Measurements from ENCODE around the gene METTL26. TPM values are rescaled to one million over a fixed set of nuclear protein-coding genes. Genes with fewer than 3 reads are reported as not detected.
A peak's percentile ranks its signal among the peaks of the same experiment; 100 is the strongest.

Gene METTL26
- total and polyA plus RNA-seq, 2 of the 8 experiments (the other 6 are each of a cell fraction or from before 2014, with no cell fraction given) = 100 to 186 TPM

GRCh38 chr16:590815-591200 lies 45.3 kb downstream of the METTL26 start:
- no peak overlapping the region for H3K9ac ChIP-seq (replicated peaks in 1 of 4; ENCODE audit: extremely low read depth in 1 of 4, low read depth in 3 of 4, low read length in 3 of 4)
- no peaks in the 10 kb centered on the region for H3K36me3 ChIP-seq (ENCODE audit: control insufficient read depth in 2 of 4, insufficient read depth in 4 of 4, low read length in 3 of 4)
- peaks cover 9% of the 10 kb centered on the region for H3K23me2 ChIP-seq (ENCODE audit: low read depth, low read length)
- H3K14ac ChIP-seq (ENCODE audit: insufficient read length) = no peak overlapping the region
- POLR2A ChIA-PET (ENCODE audit: partially characterized antibody) = interaction anchor here (0.7 to 1.3 kb wide), 6 partner anchors 9 to 1872 kb away, joined by 3 to 5 read pairs (median 4); partner anchors contain the start of genes METTL26 and WFIKKN1
- H3K79me1 ChIP-seq (ENCODE audit: low read depth, low read length) = peaks cover 8% of the 10 kb centered on the region; the same call in 1 of the 2 replicates
- TF ChIP-seq TAF1 (IDR thresholded peaks at IDR 0.05; ENCODE audit: low read depth, low read length) = no peak
- no peak for TF ChIP-seq POLR2AphosphoS5 (IDR thresholded peaks at IDR 0.05; ENCODE audit: low read depth, low read length)
- no peak for TF ChIP-seq EP300 (IDR thresholded peaks at IDR 0.05; ENCODE audit: borderline replicate concordance in 1 of 2, low read depth in 2 of 2, low read length in 2 of 2)
- no peak for TF ChIP-seq TCF12 (IDR thresholded peaks at IDR 0.05; ENCODE audit: low read depth, low read length)
- no peak for TF ChIP-seq POLR2A (IDR thresholded peaks at IDR 0.05; ENCODE audit: control extremely low read depth in 1 of 2, low read depth in 2 of 2, low read length in 2 of 2)
- peak; percentile 35 for TF ChIP-seq SAP30 (IDR thresholded peaks at IDR 0.05; ENCODE audit: insufficient read depth, insufficient replicate concordance, low read length)
- TF ChIP-seq KDM1A (IDR thresholded peaks at IDR 0.05; ENCODE audit: borderline replicate concordance, low read length) = no peak
- TF ChIP-seq RNF2 (IDR thresholded peaks at IDR 0.05; ENCODE audit: borderline replicate concordance, low read depth, low read length, missing control alignments, poor library complexity, severe bottlenecking) = no peak
- H2BK5ac ChIP-seq (ENCODE audit: low read depth, low read length) = no peak overlapping the region
- no peak for DNase-seq (ENCODE audit: low read depth in 1 of 2, low spot score in 2 of 2)
- H2BK120ac ChIP-seq (replicated peaks; ENCODE audit: low read depth, low read length) = no peak overlapping the region
- H4K20me1 ChIP-seq (replicated peaks in 1 of 2; ENCODE audit: control insufficient read depth in 1 of 2, insufficient read depth in 2 of 2, low read length in 2 of 2) = peaks cover 20 to 45% of the 10 kb centered on the region in 2 experiments
- no peak overlapping the region for H3K23ac ChIP-seq (ENCODE audit: insufficient read length)
- H3K79me2 ChIP-seq (ENCODE audit: control insufficient read depth in 1 of 2, insufficient read depth in 2 of 2, low read length in 2 of 2) = peaks cover 0 to 20% of the 10 kb centered on the region in 2 experiments; a peak in 2 of 4 replicates
- no peak overlapping the region for H2BK20ac ChIP-seq (ENCODE audit: low read length)
- H3K4me3 ChIP-seq (ENCODE audit: extremely low read depth in 1 of 4, insufficient read depth in 2 of 4, low read depth in 3 of 4, low read length in 4 of 4) = peak overlapping the region; percentile 74 to 81 (median 78)
- H4K91ac ChIP-seq (replicated peaks; ENCODE audit: insufficient read length, low read length) = no peak overlapping the region
- H3K9me3 ChIP-seq (ENCODE audit: insufficient read depth in 2 of 2, low read depth in 1 of 2, low read length in 1 of 2) = no peaks in the 10 kb centered on the region
- H3K4me2 ChIP-seq (ENCODE audit: insufficient read depth in 1 of 2, low read depth in 2 of 2, low read length in 2 of 2) = peak overlapping the region; percentile 81 to 96
- no peak for FAIRE-seq
- H2AFZ ChIP-seq (ENCODE audit: low read length) = no peak overlapping the region
- H3K27ac ChIP-seq (ENCODE audit: low read depth, low read length) = no peak overlapping the region
- peaks cover 0 to 38% (median 27%) of the 10 kb centered on the region in 4 experiments; a peak in 5 of 7 replicates for H3K27me3 ChIP-seq (replicated peaks in 1 of 4; ENCODE audit: control insufficient read depth in 3 of 4, extremely low read depth in 1 of 4, insufficient read depth in 3 of 4, low read length in 3 of 4)
- H3K4ac ChIP-seq (replicated peaks; ENCODE audit: insufficient read length, low read depth, low read length) = no peak overlapping the region
- 82% methylated on average over 10 of the region's 10 CpGs; no CpG with 5 or more reads in 1 of the 2 experiments for WGBS, 2 experiments (ENCODE audit: extremely low coverage in 1 of 2, insufficient coverage in 1 of 2, insufficient read length in 1 of 2, insufficient replicate concordance in 2 of 2, low coverage in 1 of 2, low lambda C conversion rate in 2 of 2, missing lambda C conversion rate in 1 of 2)
- H3K4me1 ChIP-seq (replicated peaks in 1 of 4; ENCODE audit: control insufficient read depth in 3 of 4, insufficient read depth in 4 of 4, low read length in 3 of 4) = peaks cover 0 to 14% (median 7%) of the 10 kb centered on the region in 4 experiments; a peak in 4 of 7 replicates
- H3K56ac ChIP-seq (replicated peaks; ENCODE audit: insufficient read length, low read depth, low read length) = no peak overlapping the region
- H2AK5ac ChIP-seq (ENCODE audit: low read depth, low read length) = no peak overlapping the region
- H4K5ac ChIP-seq (ENCODE audit: insufficient read length, low read depth, low read length) = no peak overlapping the region
- no peak overlapping the region for H4K8ac ChIP-seq (ENCODE audit: extremely low read depth, insufficient read depth, low read length)
- CTCF ChIA-PET (ENCODE audit: partially characterized antibody) = interaction anchor here (0.8 to 1.9 kb wide), 4 partner anchors 13 to 28 kb away, joined by 3 to 6 read pairs (median 4); no protein-coding TSS in a partner anchor
- no peak overlapping the region for H3K18ac ChIP-seq (ENCODE audit: extremely low read depth, low read length)
- no peak overlapping the region; the same call in 1 of the 2 replicates for H2BK12ac ChIP-seq (ENCODE audit: low read depth, low read length)
- H2BK15ac ChIP-seq (ENCODE audit: low read length) = no peak overlapping the region

Measured in H1 (cell line).